ENCODE data around the gene AMMECR1.

DNA sequence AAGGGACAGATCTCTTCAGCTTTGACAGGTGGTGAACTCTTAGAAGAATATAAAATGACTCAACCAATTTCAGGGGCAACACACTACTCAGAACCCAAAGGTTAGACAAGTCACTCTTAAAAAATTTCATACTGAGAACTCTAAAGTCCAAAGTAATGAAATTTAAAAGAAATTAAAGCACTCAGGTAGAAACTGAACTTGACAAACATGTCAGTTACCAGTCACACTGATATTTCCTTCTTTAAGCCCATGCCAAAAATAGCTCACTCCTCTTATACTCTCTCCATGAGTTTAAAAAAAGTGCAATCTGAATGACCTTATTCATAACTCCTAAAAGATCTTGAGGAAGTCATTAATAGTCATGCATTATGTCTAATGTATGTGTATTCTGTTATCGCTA, 40.3 kb downstream of the AMMECR1 start:
- no peak for TF ChIP-seq NFRKB (IDR thresholded peaks at IDR 0.05)
- TF ChIP-seq, protein P1, sequence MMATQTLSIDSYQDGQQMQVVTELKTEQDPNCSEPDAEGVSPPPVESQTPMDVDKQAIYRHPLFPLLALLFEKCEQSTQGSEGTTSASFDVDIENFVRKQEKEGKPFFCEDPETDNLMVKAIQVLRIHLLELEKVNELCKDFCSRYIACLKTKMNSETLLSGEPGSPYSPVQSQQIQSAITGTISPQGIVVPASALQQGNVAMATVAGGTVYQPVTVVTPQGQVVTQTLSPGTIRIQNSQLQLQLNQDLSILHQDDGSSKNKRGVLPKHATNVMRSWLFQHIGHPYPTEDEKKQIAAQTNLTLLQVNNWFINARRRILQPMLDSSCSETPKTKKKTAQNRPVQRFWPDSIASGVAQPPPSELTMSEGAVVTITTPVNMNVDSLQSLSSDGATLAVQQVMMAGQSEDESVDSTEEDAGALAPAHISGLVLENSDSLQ (IDR thresholded peaks at IDR 0.05), result no peak
- TF ChIP-seq SP1 (IDR thresholded peaks at IDR 0.05), result no peak
- no peak for TF ChIP-seq LEF1 (IDR thresholded peaks at IDR 0.05; ENCODE audit: borderline replicate concordance)
- TF ChIP-seq TARDBP (IDR thresholded peaks at IDR 0.05), result no peak
- no peak for TF ChIP-seq FOXM1 (IDR thresholded peaks at IDR 0.05; ENCODE audit: borderline replicate concordance)
- no peak for TF ChIP-seq FOXA1 (IDR thresholded peaks at IDR 0.05)
- TF ChIP-seq L3MBTL2 (conservative IDR thresholded peaks at IDR 0.05), result no peak
- TF ChIP-seq HDGF (IDR thresholded peaks at IDR 0.05; ENCODE audit: borderline replicate concordance), result no peak
- TF ChIP-seq FOXK2 (IDR thresholded peaks at IDR 0.05), result no peak
